HG03159 (cell line): ENCODE data around the gene DQX1.
"Not testable (repeated sequence)": the region's sequence is repeated elsewhere in the genome, so short reads cannot be mapped to it uniquely, and the experiment has no call there.

Source experiments
- ATAC-seq: cut with Tn5 transposase; IDR thresholded peaks from one replicate; pipeline ENCODE4 v1.9.1; 2021; ENCODE audit warnings: mild to moderate bottlenecking, moderate library complexity; ENCODE audit not compliant: unreplicated experiment

DQX1 gene

DNA sequence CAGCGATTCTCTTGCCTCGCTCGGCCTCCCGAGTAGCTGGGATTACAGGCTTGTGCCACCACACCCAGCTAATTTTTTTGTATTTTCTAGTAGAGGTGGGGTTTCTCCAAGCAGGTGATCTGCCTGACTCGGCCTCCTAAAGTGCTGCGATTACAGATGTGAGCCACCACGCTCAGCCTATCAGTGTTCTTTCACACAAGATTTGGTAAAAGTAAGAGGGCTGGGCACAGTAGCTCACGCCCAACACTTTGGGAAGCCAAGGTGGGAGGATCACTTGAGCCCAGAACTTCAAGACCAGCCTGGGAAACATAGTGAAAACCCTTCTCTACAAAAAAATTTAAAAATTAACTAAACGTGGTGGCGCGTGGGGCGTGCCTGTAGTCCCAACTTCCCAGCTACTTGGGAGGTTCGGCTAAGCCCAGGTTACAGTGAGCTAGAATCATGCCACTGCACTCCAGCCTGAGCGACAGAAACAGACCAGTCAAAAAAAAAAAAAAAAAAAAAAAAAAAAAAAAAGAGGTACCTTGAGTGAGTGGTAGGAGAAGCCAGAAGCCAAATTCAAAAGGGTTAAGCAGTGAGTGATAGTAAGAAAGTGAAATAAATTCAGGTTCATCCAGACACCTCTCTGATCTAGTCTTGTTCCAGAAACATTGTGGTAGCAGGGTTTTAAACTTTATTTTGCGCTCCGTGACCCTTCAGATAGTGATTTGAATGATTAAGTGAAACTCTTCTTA, 54.5 kb downstream of the DQX1 start:
- no peak for ATAC-seq

DNA sequence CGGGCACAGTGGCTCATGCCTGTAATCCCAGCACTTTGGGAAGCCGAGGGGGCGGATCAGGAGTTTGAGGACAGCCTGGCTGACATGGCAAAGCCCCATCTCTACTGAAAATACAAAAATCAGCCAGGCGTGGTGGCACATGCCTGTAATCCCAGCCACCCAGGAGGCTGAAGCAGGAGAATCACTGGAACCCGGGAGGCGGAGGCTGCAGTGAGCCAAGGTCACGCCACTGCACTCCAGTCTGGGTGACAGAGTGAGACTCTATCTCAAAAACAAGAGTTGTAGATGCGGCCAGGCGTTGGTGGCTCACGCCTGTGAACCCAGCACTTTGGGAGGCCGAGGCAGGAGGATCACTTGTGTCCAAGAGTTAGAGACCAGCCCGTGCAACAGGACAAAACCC, 55.3 kb downstream of the DQX1 start:
- not testable (repeated sequence) for ATAC-seq
